KMS-11 (cell line): ENCODE data around the gene ELP6.

Experiments used
- H2AFZ ChIP-seq: fragments of 200-600 bp; sonication (generic); 2 replicates; pipeline ENCODE4 v1.6.1; 2016; ENCODE audit warnings: antibody characterized with exemption, mixed run types, low read depth
- H3K27ac ChIP-seq: fragments of 200-600 bp; sonication (generic); 2 replicates; pipeline ENCODE4 v1.6.1; 2016; ENCODE audit warnings: mild to moderate bottlenecking, mixed run types
- H3K27me3 ChIP-seq: fragments of 200-600 bp; sonication (generic); 2 replicates; pipeline ENCODE4 v1.6.1; 2017; ENCODE audit warnings: mild to moderate bottlenecking, low read depth, mixed run types, moderate library complexity; ENCODE audit not compliant: insufficient read depth
- H3K36me3 ChIP-seq: fragments of 200-600 bp; sonication (generic); 2 replicates; pipeline ENCODE4 v1.6.1; 2017; ENCODE audit warnings: mild to moderate bottlenecking, mixed run types; ENCODE audit not compliant: insufficient read depth
- H3K4me1 ChIP-seq: fragments of 200-600 bp; sonication (generic); 2 replicates; pipeline ENCODE4 v1.6.1; 2016; ENCODE audit warnings: mild to moderate bottlenecking, low read depth, mixed run types; ENCODE audit not compliant: poor library complexity, severe bottlenecking
- H3K4me2 ChIP-seq: fragments of 200-600 bp; sonication (generic); 2 replicates; pipeline ENCODE4 v1.7.0; 2016; ENCODE audit warnings: mild to moderate bottlenecking, mixed run types
- H3K4me3 ChIP-seq: fragments of 200-600 bp; sonication (generic); IDR thresholded peaks from 2 replicates; pipeline ENCODE4 v1.6.1; 2017; ENCODE audit warnings: low read depth, low read length, mixed read lengths; ENCODE audit not compliant: insufficient read depth
- H3K79me2 ChIP-seq: fragments of 200-600 bp; sonication (generic); 2 replicates; pipeline ENCODE4 v1.6.1; 2016; ENCODE audit warnings: low read depth, mixed run types; ENCODE audit not compliant: insufficient read depth
- H3K9ac ChIP-seq: fragments of 200-600 bp; sonication (generic); 2 replicates; pipeline ENCODE4 v1.6.1; 2016; ENCODE audit warnings: mild to moderate bottlenecking, mixed run types
- H4K20me1 ChIP-seq: fragments of 200-600 bp; sonication (generic); 2 replicates; pipeline ENCODE4 v1.6.1; 2016; ENCODE audit warnings: mild to moderate bottlenecking, mixed run types; ENCODE audit not compliant: insufficient read depth
- CTCF ChIP-seq: fragments of 200-600 bp; sonication (generic); conservative IDR thresholded peaks from 2 replicates; pipeline ENCODE4 v1.6.1; 2017; ENCODE audit warnings: low read depth, mild to moderate bottlenecking, antibody characterized with exemption, low read length, moderate library complexity, mixed read lengths

Gene ELP6

GRCh38 chr3:47513125-47513929 lies at the start of gene ELP6:
Gene ELP6, minus strand, starts transcription at chr3:47513712. Its CDS starts 122 bp downstream, at chr3:47513590.
- TF ChIP-seq CTCF = no peak
- Histone ChIP-seq H3K4me2 (peak within 1 kb of the TSS; percentile 57; the same call in 1 of the 2 replicates), H4K20me1 (no peaks in the 10 kb centered on the region), H3K4me3 (no peak within 1 kb of the TSS), H3K27me3 (no peaks in the 10 kb centered on the region), H3K36me3 (no peaks in the 10 kb centered on the region), H3K27ac (peak within 1 kb of the TSS; percentile 74), H2AFZ (peak within 1 kb of the TSS; percentile 78), H3K4me1 (no peaks in the 10 kb centered on the region), H3K79me2 (no peaks in the 10 kb centered on the region; the same call in 1 of the 2 replicates), H3K9ac (peak within 1 kb of the TSS; percentile 85)

GRCh38 chr3:47556351-47556750 lies 42.8 kb upstream of the ELP6 start:
- Histone ChIP-seq H4K20me1 (no peaks in the 10 kb centered on the region), H3K4me1 (no peaks in the 10 kb centered on the region), H3K9ac (no peak overlapping the region), H3K4me2 (no peak overlapping the region), H3K27me3 (no peaks in the 10 kb centered on the region), H2AFZ (no peak overlapping the region), H3K36me3 (no peaks in the 10 kb centered on the region), H3K79me2 (no peaks in the 10 kb centered on the region), H3K27ac (no peak overlapping the region), H3K4me3 (no peak overlapping the region)
- TF ChIP-seq CTCF = no peak

GRCh38 chr3:47554335-47554734 lies 40.8 kb upstream of the ELP6 start:
- H3K4me3 ChIP-seq = no peak overlapping the region

GRCh38 chr3:47553407-47553806 lies 39.9 kb upstream of the ELP6 start:
- H3K4me2 ChIP-seq = no peak overlapping the region
- H4K20me1 ChIP-seq = no peaks in the 10 kb centered on the region
- no peak for TF ChIP-seq CTCF
- no peak overlapping the region for H3K4me3 ChIP-seq
- no peak overlapping the region for H3K9ac ChIP-seq
- no peak overlapping the region for H2AFZ ChIP-seq
- H3K79me2 ChIP-seq = no peaks in the 10 kb centered on the region
- no peaks in the 10 kb centered on the region for H3K4me1 ChIP-seq
- H3K27me3 ChIP-seq = no peaks in the 10 kb centered on the region
- no peaks in the 10 kb centered on the region for H3K36me3 ChIP-seq
- no peak overlapping the region for H3K27ac ChIP-seq

More at GRCh38 chr3:47554335-47554734, 40.8 kb upstream of the ELP6 start:
- TF ChIP-seq CTCF = no peak
- no peaks in the 10 kb centered on the region for H3K4me1 ChIP-seq
- H4K20me1 ChIP-seq = no peaks in the 10 kb centered on the region
- no peak overlapping the region for H3K9ac ChIP-seq
- H3K4me2 ChIP-seq = no peak overlapping the region
- no peaks in the 10 kb centered on the region for H3K79me2 ChIP-seq
- H3K27ac ChIP-seq = no peak overlapping the region
- no peaks in the 10 kb centered on the region for H3K27me3 ChIP-seq
- H3K36me3 ChIP-seq = no peaks in the 10 kb centered on the region
- no peak overlapping the region for H2AFZ ChIP-seq
